Liver (tissue), 9 donors: Measurements from ENCODE around the gene ATP2B2. TPM values are rescaled to one million over a fixed set of nuclear protein-coding genes. Genes with fewer than 3 reads are reported as not detected.

Experiments
- DNase-seq: peaks from one replicate; pipeline ENCODE4 v3.0.0-alpha.2; 2017; ENCODE audit warnings: low spot score
- H3K27ac ChIP-seq, 2 donors: one replicate each; pipeline ENCODE4 v1.7.0; 2013; ENCODE audit warnings: inconsistent platforms in 2 of 2, low read length in 2 of 2, control low read depth in 1 of 2, low read depth in 1 of 2, mild to moderate bottlenecking in 1 of 2
- H3K27me3 ChIP-seq, 4 donors: one replicate each; pipeline versions ENCODE4 v1.6.1 to v1.7.0; 2013; ENCODE audit warnings: low read length in 3 of 4, inconsistent platforms in 1 of 4, mild to moderate bottlenecking in 1 of 4, moderate library complexity in 1 of 4; ENCODE audit not compliant: control insufficient read depth in 4 of 4, insufficient read depth in 4 of 4
- H3K36me3 ChIP-seq, 4 donors: one replicate each; pipeline versions ENCODE4 v1.6.1 to v1.7.0; 2013; ENCODE audit warnings: low read length in 3 of 4, mild to moderate bottlenecking in 3 of 4, low read depth in 1 of 4, moderate library complexity in 1 of 4; ENCODE audit not compliant: control insufficient read depth in 4 of 4, insufficient read depth in 3 of 4
- H3K4me1 ChIP-seq, 4 donors: one replicate each; pipeline versions ENCODE4 v1.6.1 to v1.7.0; 2013; ENCODE audit warnings: low read length in 3 of 4, mild to moderate bottlenecking in 3 of 4, moderate library complexity in 1 of 4; ENCODE audit not compliant: control insufficient read depth in 4 of 4, insufficient read depth in 4 of 4
- H3K4me3 ChIP-seq, 3 donors: one replicate each; pipeline versions ENCODE4 v1.6.1 to v1.7.0; 2013; ENCODE audit warnings: low read length in 3 of 3, control low read depth in 1 of 3, low read depth in 1 of 3, mild to moderate bottlenecking in 1 of 3
- H3K9ac ChIP-seq, 2 donors: one replicate each; pipeline ENCODE4 v1.7.0; 2013; ENCODE audit warnings: low read length in 2 of 2, mild to moderate bottlenecking in 2 of 2, moderate library complexity in 2 of 2, control low read depth in 1 of 2, low read depth in 1 of 2
- H3K9me3 ChIP-seq, 4 donors: one replicate each; pipeline versions ENCODE4 v1.6.1 to v1.7.0; 2013; ENCODE audit warnings: low read length in 3 of 4; ENCODE audit not compliant: control insufficient read depth in 4 of 4
- ATF3 ChIP-seq: IDR thresholded peaks from 2 replicates; pipeline ENCODE4 v1.6.1; 2016; ENCODE audit warnings: antibody characterized with exemption
- CTCF ChIP-seq: fragments of 150-350 bp; IDR thresholded peaks from 2 replicates; pipeline ENCODE4 v1.5.1; 2017; ENCODE audit warnings: improper control_type of control experiment, low read depth, low read length; ENCODE audit not compliant: missing input control
- EGR1 ChIP-seq, 2 donors: IDR thresholded peaks; 2 replicates each; pipeline ENCODE4 v1.6.1; 2016 to 2018; ENCODE audit warnings: antibody characterized with exemption in 2 of 2, low read depth in 2 of 2
- FOXA1 ChIP-seq: IDR thresholded peaks from 2 replicates; pipeline ENCODE4 v1.6.1; 2016; ENCODE audit warnings: antibody characterized with exemption
- FOXA2 ChIP-seq: IDR thresholded peaks from 2 replicates; pipeline ENCODE4 v1.6.1; 2016; ENCODE audit warnings: antibody characterized with exemption
- GABPA ChIP-seq, 2 donors: IDR thresholded peaks in 1 of 2; conservative IDR thresholded peaks in 1 of 2; 2 replicates each; pipeline ENCODE4 v1.6.1; 2016; ENCODE audit warnings: antibody characterized with exemption in 2 of 2, mild to moderate bottlenecking in 1 of 2, moderate library complexity in 1 of 2
- HNF4A ChIP-seq, 2 donors: conservative IDR thresholded peaks; 2 replicates each; pipeline ENCODE4 v1.6.1; 2016; ENCODE audit warnings: antibody characterized with exemption in 2 of 2, mild to moderate bottlenecking in 2 of 2
- HNF4G ChIP-seq: IDR thresholded peaks from 2 replicates; pipeline ENCODE4 v1.6.1; 2016; ENCODE audit warnings: antibody characterized with exemption
- JUND ChIP-seq, 2 donors: IDR thresholded peaks; 2 replicates each; pipeline ENCODE4 v1.6.1; 2016; ENCODE audit warnings: antibody characterized with exemption in 2 of 2
- MAX ChIP-seq: IDR thresholded peaks from 2 replicates; pipeline ENCODE4 v1.6.1; 2016; ENCODE audit warnings: antibody characterized with exemption
- NR2F2 ChIP-seq: IDR thresholded peaks from 2 replicates; pipeline ENCODE4 v1.6.1; 2016; ENCODE audit warnings: antibody characterized with exemption
- RAD21 ChIP-seq, 2 donors: IDR thresholded peaks; 2 replicates each; pipeline ENCODE4 v1.6.1; 2016; ENCODE audit warnings: antibody characterized with exemption in 2 of 2, mild to moderate bottlenecking in 2 of 2
- REST ChIP-seq: IDR thresholded peaks from 2 replicates; pipeline ENCODE4 v1.6.1; 2016; ENCODE audit warnings: antibody characterized with exemption, mild to moderate bottlenecking
- RXRA ChIP-seq, 2 donors: IDR thresholded peaks; 2 replicates each; pipeline ENCODE4 v1.6.1; 2017 to 2018; ENCODE audit warnings: antibody characterized with exemption in 2 of 2, mild to moderate bottlenecking in 1 of 2
- SP1 ChIP-seq: IDR thresholded peaks from 2 replicates; pipeline ENCODE4 v1.6.1; 2018; ENCODE audit warnings: antibody characterized with exemption, mild to moderate bottlenecking
- YY1 ChIP-seq: IDR thresholded peaks from 2 replicates; pipeline ENCODE4 v1.6.1; 2016; ENCODE audit warnings: antibody characterized with exemption, mild to moderate bottlenecking
- ZBTB33 ChIP-seq: IDR thresholded peaks from 2 replicates; pipeline ENCODE4 v1.6.1; 2016; ENCODE audit warnings: antibody characterized with exemption
- WGBS: extraction: QIAGEN DNeasy Blood & Tissue Kit; methylation state at CpG from one replicate; pipeline ENCODE4 v1.1.7; 2013; 5-methylcytosine and 5-hydroxymethylcytosine counted together
- polyA plus RNA-seq, 2 donors: library from polyadenylated mRNA; stranded (reverse) in 1 of 2; unstranded in 1 of 2; fragments of 200-250 nt in 1 of 2; fragments of >200 nt in 1 of 2; fragmentation: Nextera tagmentation in 1 of 2; extraction: Ambion mirVana in 1 of 2; gene quantifications; one replicate each; pipeline versions ENCODE4 v1.2.1 to v1.2.3, GENCODE V29; 2013 to 2015
- total RNA-seq, 2 donors: library from RNA; depleted of rRNA; stranded (reverse); fragments of >200 nt; gene quantifications; one replicate each; pipeline ENCODE4 v1.2.3, GENCODE V29; 2014
- donor health status: healthy.
- donor health status: healthy.
- donor health status: healthy.
- donor health status: healthy.
- donor health status: healthy.

Gene ATP2B2
- total and polyA plus RNA-seq, 4 donors: 10.4 to 27.8 (median 20.7) TPM

- 89% methylated on average over 6 of the region's 6 CpGs for WGBS
- H3K9me3 ChIP-seq: no peaks in the 10 kb centered on the region
- no peak overlapping the region for H3K9ac ChIP-seq
- peaks cover 9 to 53% (median 28%) of the 10 kb centered on the region in 4 donors for H3K36me3 ChIP-seq
- no peak for DNase-seq
- no peak overlapping the region for H3K27ac ChIP-seq
- no peak for TF ChIP-seq FOXA2
- TF ChIP-seq SP1: no peak
- no peak for TF ChIP-seq MAX
- no peak for TF ChIP-seq EGR1 (IDR thresholded peaks at IDR 0.05; ENCODE audit: low read depth in 2 of 2)
- no peak for TF ChIP-seq REST
- H3K4me3 ChIP-seq: no peak overlapping the region
- no peaks in the 10 kb centered on the region for H3K27me3 ChIP-seq
- H3K4me1 ChIP-seq: no peaks in the 10 kb centered on the region
Measured at GRCh38 chr3:10280571-10280970, 224.8 kb downstream of the ATP2B2 start.

- WGBS: 92% methylated on average over 5 of the region's 5 CpGs
- H3K9me3 ChIP-seq: no peaks in the 10 kb centered on the region
- H3K4me1 ChIP-seq: no peaks in the 10 kb centered on the region
- DNase-seq: no peak
- no peak overlapping the region for H3K27ac ChIP-seq
- H3K4me3 ChIP-seq: no peak overlapping the region
- TF ChIP-seq FOXA2 (no peak), NR2F2 (no peak), ZBTB33 (no peak), MAX (no peak), EGR1 (IDR thresholded peaks at IDR 0.05; ENCODE audit: low read depth in 2 of 2) (no peak), RAD21 (IDR thresholded peaks at IDR 0.05) (no peak), HNF4G (no peak), ATF3 (no peak), JUND (IDR thresholded peaks at IDR 0.05) (no peak), SP1 (no peak), REST (no peak), FOXA1 (no peak), RXRA (IDR thresholded peaks at IDR 0.05) (no peak), YY1 (no peak), GABPA (IDR thresholded peaks at IDR 0.05 in 1 of 2, conservative IDR thresholded peaks at IDR 0.05 in 1 of 2) (no peak), HNF4A (conservative IDR thresholded peaks at IDR 0.05) (no peak), CTCF (no peak)
- H3K27me3 ChIP-seq: no peaks in the 10 kb centered on the region
- H3K9ac ChIP-seq: no peak overlapping the region
- H3K36me3 ChIP-seq: peaks cover 9 to 53% (median 28%) of the 10 kb centered on the region in 4 donors
Measured at GRCh38 chr3:10280177-10280529, 225.2 kb downstream of the ATP2B2 start.
